Hepatocyte (in vitro differentiated cells): ENCODE results near the gene TXNRD1. TPM values are rescaled to one million over a fixed set of nuclear protein-coding genes. Genes with fewer than 3 reads are reported as not detected.

Experiments used
- DNase-seq: peaks from one replicate; pipeline ENCODE4 v3.0.0-alpha.2; 2016; ENCODE audit warnings: low spot score
- H2AFZ ChIP-seq: fragments of 200-600 bp; sonication (generic); 2 replicates; pipeline ENCODE4 v1.6.0; 2016; ENCODE audit warnings: antibody characterized with exemption, mild to moderate bottlenecking
- H3K27ac ChIP-seq: fragments of 200-600 bp; sonication (generic); 2 replicates; pipeline ENCODE4 v1.5.1; 2016; ENCODE audit warnings: mild to moderate bottlenecking
- H3K27me3 ChIP-seq: fragments of 200-600 bp; sonication (generic); 2 replicates; pipeline ENCODE4 v1.6.1; 2016
- H3K36me3 ChIP-seq: fragments of 200-600 bp; sonication (generic); replicated peaks from 2 replicates; pipeline ENCODE4 v1.5.1; 2016; ENCODE audit warnings: low read depth; ENCODE audit not compliant: insufficient read depth
- H3K4me1 ChIP-seq: fragments of 200-600 bp; sonication (generic); 2 replicates; pipeline ENCODE4 v1.5.1; 2016; ENCODE audit warnings: mild to moderate bottlenecking, moderate library complexity; ENCODE audit not compliant: insufficient read depth
- H3K4me2 ChIP-seq: fragments of 200-600 bp; sonication (generic); 2 replicates; pipeline ENCODE4 v1.6.0; 2016
- H3K4me3 ChIP-seq: fragments of 200-600 bp; sonication (generic); 2 replicates; pipeline ENCODE4 v1.5.1; 2016; ENCODE audit warnings: mild to moderate bottlenecking
- H3K79me2 ChIP-seq: fragments of 200-600 bp; sonication (generic); 2 replicates; pipeline ENCODE4 v1.6.0; 2017; ENCODE audit warnings: mild to moderate bottlenecking
- H3K9me2 ChIP-seq: fragments of 200-600 bp; sonication (generic); replicated peaks from 2 replicates; pipeline ENCODE4 v1.6.0; 2017; ENCODE audit warnings: mild to moderate bottlenecking; ENCODE audit not compliant: insufficient read depth
- H3K9me3 ChIP-seq: fragments of 200-600 bp; sonication (generic); 2 replicates; pipeline ENCODE4 v1.5.1; 2016; ENCODE audit warnings: low read depth, mild to moderate bottlenecking
- H4K20me1 ChIP-seq: fragments of 200-600 bp; sonication (generic); 2 replicates; pipeline ENCODE4 v1.6.0; 2016; ENCODE audit warnings: mild to moderate bottlenecking; ENCODE audit not compliant: insufficient read depth, poor library complexity, severe bottlenecking
- CTCF ChIP-seq: fragments of 200-600 bp; sonication (generic); IDR thresholded peaks from 2 replicates; pipeline ENCODE4 v1.5.1; 2016; ENCODE audit warnings: antibody characterized with exemption, mild to moderate bottlenecking; ENCODE audit not compliant: poor library complexity
- EZH2 ChIP-seq: fragments of 200-600 bp; sonication (generic); IDR thresholded peaks from 2 replicates; pipeline ENCODE4 v1.6.1; 2016; ENCODE audit warnings: antibody characterized with exemption, mild to moderate bottlenecking, borderline replicate concordance
- EZH2phosphoT487 ChIP-seq: fragments of 200-600 bp; sonication (generic); IDR thresholded peaks from one replicate; pipeline ENCODE4 v1.6.1; 2018; ENCODE audit warnings: antibody characterized with exemption, mild to moderate bottlenecking, low read depth, moderate library complexity; ENCODE audit not compliant: unreplicated experiment, severe bottlenecking
- WGBS: methylation state at CpG from one replicate; pipeline ENCODE4 v1.1.6; 2016; ENCODE audit warnings: low lambda C conversion rate; ENCODE audit errors: missing lambda C conversion rate; 5-methylcytosine and 5-hydroxymethylcytosine counted together
- polyA plus RNA-seq: library from polyadenylated mRNA; unstranded; fragments of >200 nt; fragmentation: Nextera tagmentation; extraction: Ambion mirVana; gene quantifications from 2 replicates; pipeline ENCODE4 v1.2.1, GENCODE V29; 2016
- total RNA-seq: library from RNA; depleted of rRNA; stranded (reverse); fragments of >200 nt; gene quantifications from 2 replicates; pipeline ENCODE4 v1.2.3, GENCODE V29; 2014

The TXNRD1 gene
- 103 and 113 TPM in 2 replicates for total RNA-seq
- 40.4 and 49.8 TPM in 2 replicates for polyA plus RNA-seq

GRCh38 chr12:104215638-104216297 lies at the start of gene TXNRD1:
Gene TXNRD1, plus strand, starts transcription at chr12:104215779. Its CDS starts 24 bp downstream, at chr12:104215803.
- Histone ChIP-seq H3K4me2 (peak within 1 kb of the TSS; percentile 95), H3K36me3 (no peaks in the 10 kb centered on the region), H4K20me1 (no peaks in the 10 kb centered on the region), H3K79me2 (no peaks in the 10 kb centered on the region), H3K27ac (no peak within 1 kb of the TSS), H3K4me1 (peaks cover 11% of the 10 kb centered on the region), H3K9me2 (no peaks in the 10 kb centered on the region), H3K27me3 (no peaks in the 10 kb centered on the region), H3K9me3 (no peaks in the 10 kb centered on the region), H3K4me3 (peak within 1 kb of the TSS; percentile 60), H2AFZ (peak within 1 kb of the TSS; percentile 97)
- peak; percentile 93 for DNase-seq
- WGBS = 3% methylated on average over 59 of the region's 71 CpGs
- no peak for TF ChIP-seq EZH2
- peak; percentile 94 for TF ChIP-seq CTCF

- no peaks in the 10 kb centered on the region for H3K9me3 ChIP-seq
- H3K27me3 ChIP-seq = no peaks in the 10 kb centered on the region
- no peak overlapping the region for H3K4me3 ChIP-seq
- no peak for DNase-seq
- no peak overlapping the region for H2AFZ ChIP-seq
- TF ChIP-seq EZH2phosphoT487 = no peak
- TF ChIP-seq CTCF = no peak
- TF ChIP-seq EZH2 = no peak
- H3K4me1 ChIP-seq = no peaks in the 10 kb centered on the region
- H3K9me2 ChIP-seq = no peaks in the 10 kb centered on the region
- H4K20me1 ChIP-seq = no peaks in the 10 kb centered on the region
- no peaks in the 10 kb centered on the region for H3K79me2 ChIP-seq
- H3K36me3 ChIP-seq = no peaks in the 10 kb centered on the region
- no peak overlapping the region for H3K4me2 ChIP-seq
- WGBS = 77% methylated on average over 2 of the region's 2 CpGs
- no peak overlapping the region for H3K27ac ChIP-seq
Observed at GRCh38 chr12:104165801-104166200, 49.8 kb upstream of the TXNRD1 start.

GRCh38 chr12:104166465-104166864 lies 49.1 kb upstream of the TXNRD1 start:
- DNase-seq = no peak
- no peak overlapping the region for H3K4me2 ChIP-seq
- H3K36me3 ChIP-seq = no peaks in the 10 kb centered on the region
- no peak overlapping the region for H3K27ac ChIP-seq
- no peaks in the 10 kb centered on the region for H3K79me2 ChIP-seq
- H2AFZ ChIP-seq = no peak overlapping the region
- H3K9me2 ChIP-seq = no peaks in the 10 kb centered on the region
- TF ChIP-seq EZH2phosphoT487 (no peak), EZH2 (no peak), CTCF (no peak)
- 88% methylated on average over 6 of the region's 6 CpGs for WGBS
- no peaks in the 10 kb centered on the region for H3K27me3 ChIP-seq
- no peaks in the 10 kb centered on the region for H4K20me1 ChIP-seq
- no peaks in the 10 kb centered on the region for H3K4me1 ChIP-seq
- H3K9me3 ChIP-seq = no peaks in the 10 kb centered on the region
- no peak overlapping the region for H3K4me3 ChIP-seq
